GM20000 (cell line): ENCODE measurements around the gene PWP2.

Experiments
- DNase-seq: peaks from one replicate; pipeline ENCODE4 v3.0.0; 2012; ENCODE audit warnings: low spot score
- CTCF ChIP-seq: IDR thresholded peaks from 2 replicates; pipeline ENCODE4 v1.5.1; 2012; ENCODE audit warnings: mild to moderate bottlenecking, control low read depth; ENCODE audit errors: extremely low read depth, missing control alignments

The PWP2 gene

DNA sequence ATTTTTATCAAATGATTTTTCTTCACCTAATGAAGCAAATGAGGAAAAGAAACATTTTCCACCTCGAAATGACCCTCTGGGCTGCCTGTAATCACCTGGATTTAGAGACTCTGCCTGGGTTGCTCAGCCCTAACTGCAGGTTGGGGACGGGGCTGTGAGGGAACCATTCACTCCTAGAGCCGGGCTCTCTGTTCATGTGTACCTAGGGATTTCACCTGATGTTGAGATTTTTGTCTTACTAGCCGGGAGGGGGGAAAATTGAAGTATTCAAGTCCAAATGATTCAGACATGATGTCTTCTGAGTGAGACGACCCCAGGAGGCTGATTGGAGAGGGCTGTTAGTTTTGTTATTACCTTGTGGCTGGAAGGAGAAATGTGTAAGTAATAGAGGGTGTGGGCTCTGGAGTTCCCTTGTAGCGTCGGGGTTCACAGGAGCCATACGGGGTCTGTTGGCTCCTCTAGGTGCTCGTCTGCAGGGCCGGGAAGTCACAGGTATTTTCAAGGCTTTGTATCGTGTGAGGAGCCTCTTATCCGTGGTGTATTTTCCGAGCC is 42.3 kb upstream of the PWP2 start:
- TF ChIP-seq CTCF: no peak
- no peak for DNase-seq

- peak; percentile 60 for DNase-seq
- TF ChIP-seq CTCF: no peak
Observed at GRCh38 chr21:44065428-44065827, 41.8 kb upstream of the PWP2 start.

DNA sequence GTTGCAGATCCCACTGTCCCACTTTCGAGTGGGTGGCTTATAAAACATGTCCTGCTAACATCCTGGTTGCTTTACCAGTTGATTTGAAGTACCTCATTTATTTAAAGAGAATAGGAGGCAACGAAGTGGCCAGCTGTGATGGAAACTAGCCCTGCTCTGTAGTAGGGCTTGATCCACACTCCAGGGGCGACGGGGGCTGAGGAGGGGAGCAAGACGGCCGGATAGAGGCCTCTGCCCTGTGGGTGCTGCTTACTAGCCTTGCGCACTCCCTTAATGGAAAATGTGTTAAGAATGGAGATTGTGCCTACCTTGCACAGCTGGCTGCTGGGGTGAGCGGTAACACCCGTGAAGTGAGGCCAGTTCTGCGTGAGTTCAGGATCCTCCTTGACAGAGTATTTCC is 41.1 kb upstream of the PWP2 start:
- no peak for DNase-seq
- TF ChIP-seq CTCF: no peak

DNA sequence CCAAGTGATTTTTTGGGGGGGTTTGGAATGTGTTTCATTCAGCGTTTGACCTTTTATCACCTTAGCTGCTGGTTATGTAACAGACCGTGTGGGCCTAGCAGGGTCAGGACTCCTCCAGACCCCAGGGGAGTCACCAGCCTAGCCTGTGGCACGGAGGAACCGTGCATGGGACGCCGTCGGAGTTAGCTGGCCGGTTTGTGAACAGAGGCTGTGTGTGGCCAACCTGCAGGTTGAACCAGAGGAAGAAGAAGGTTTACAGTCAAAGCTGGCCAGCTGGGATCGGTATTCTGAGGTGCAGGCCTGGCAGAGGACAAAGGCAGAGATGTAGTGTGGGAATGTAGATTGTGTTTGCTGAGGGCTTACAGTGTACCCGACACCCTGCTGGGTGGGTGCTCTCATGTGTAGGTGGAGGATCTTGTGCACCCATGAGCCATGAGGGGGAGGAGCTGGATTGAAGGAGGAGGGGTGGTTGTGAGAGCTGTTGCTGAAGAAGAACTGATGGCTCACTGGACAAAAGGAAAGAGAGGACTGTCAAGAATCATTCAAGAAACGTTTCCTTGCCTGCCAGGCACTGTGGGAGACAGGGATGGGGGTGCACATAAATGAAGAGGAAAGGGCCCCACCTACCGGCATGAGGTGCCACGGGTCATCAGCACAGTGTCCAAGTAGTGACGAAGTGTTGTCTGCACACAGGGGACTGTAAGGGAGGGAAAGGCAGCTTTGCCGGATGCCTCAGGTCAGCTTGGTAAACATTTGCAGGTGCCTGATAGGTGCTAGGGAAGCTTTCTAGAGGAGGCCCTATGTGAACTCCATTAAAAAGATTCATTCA is 40.0 kb upstream of the PWP2 start:
- no peak for TF ChIP-seq CTCF
- DNase-seq: no peak

GRCh38 chr21:44070391-44070790 is 36.8 kb upstream of the PWP2 start:
- no peak for DNase-seq
- TF ChIP-seq CTCF: no peak

DNA sequence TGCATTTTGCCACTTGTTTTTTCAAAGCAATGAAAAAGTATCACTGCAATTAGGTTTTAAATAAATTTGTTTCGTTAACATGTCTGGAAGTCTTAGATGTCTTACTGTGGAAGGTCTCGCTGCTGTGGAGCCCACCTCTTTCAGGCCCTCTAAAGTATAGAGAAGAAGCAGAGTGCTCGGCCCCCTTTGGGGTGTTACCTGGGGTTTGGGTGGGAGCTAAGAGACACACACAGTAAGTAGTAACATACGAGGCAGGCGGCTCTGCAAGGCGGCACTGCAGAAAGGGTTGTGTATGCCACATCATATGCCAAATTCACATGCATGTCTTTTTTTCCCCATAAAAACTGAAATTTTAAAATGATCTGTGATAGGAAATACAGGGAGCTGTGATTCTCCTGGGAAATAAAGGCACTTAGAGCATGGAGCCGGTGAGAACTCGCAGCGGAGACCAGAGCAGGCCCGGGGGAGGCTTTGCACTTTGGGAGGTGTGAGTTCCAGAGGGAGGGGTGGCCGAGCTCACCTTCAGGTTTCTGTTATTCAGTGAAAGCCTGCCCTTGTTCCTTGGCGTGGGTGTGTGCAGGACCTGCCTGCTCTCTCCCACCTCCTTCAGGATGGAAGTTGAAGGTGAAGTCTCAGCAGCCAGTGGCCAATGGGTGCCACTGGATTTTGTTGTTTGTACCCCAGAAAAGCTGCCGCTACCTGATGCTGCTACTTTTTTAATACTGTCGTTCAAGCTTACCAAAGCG is 35.7 kb upstream of the PWP2 start:
- no peak for DNase-seq
- no peak for TF ChIP-seq CTCF

DNA sequence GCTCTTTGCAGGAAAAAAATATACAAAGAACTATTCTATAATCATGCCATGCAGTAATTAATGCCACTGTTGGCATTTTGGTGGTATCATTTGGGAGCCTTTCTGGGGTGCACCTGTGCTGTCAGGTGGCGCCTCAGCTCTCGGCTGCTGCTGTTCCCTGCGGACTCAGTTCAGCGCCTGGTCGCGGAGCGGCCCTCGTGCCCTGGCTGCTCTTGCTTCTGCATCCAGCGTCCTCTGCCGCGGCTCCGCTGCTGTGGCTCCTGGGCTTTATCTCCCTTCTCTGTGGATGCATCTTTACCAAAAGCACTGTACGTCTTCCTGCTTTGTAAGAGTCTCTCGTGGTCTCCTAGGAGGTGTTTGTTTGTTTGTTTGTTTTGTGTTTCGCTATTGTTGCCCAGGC is 35.1 kb upstream of the PWP2 start:
- no peak for TF ChIP-seq CTCF
- DNase-seq: no peak
